GM23338 (cell line): Measurements from ENCODE around the gene LRIT2. TPM values are rescaled to one million over a fixed set of nuclear protein-coding genes. Genes with fewer than 3 reads are reported as not detected.

Source experiments
- ATAC-seq: fragments of 200-7000 bp; cut with Tn5 transposase; 3 replicates; pipeline ENCODE4 v1.9.1; 2020
- DNase-seq: peaks from one replicate; pipeline ENCODE4 v3.0.0-alpha.2; 2015; ENCODE audit warnings: low spot score
- H2AFZ ChIP-seq: fragments of 200-600 bp; sonication (generic); 2 replicates; pipeline ENCODE4 v1.8.0; 2016; ENCODE audit warnings: antibody characterized with exemption, mild to moderate bottlenecking, moderate library complexity
- H3F3A ChIP-seq: fragments of 200-600 bp; sonication (generic); replicated peaks from 2 replicates; pipeline ENCODE4 v1.8.0; 2017; ENCODE audit warnings: antibody characterized with exemption, mixed run types, low read depth
- H3K27ac ChIP-seq: fragments of 200-600 bp; sonication (generic); 2 replicates; pipeline ENCODE4 v1.6.1; 2016; ENCODE audit warnings: low read depth
- H3K27me3 ChIP-seq: fragments of 200-600 bp; sonication (generic); 2 replicates; pipeline ENCODE4 v1.8.0; 2016; ENCODE audit warnings: mild to moderate bottlenecking, mixed run types, moderate library complexity; ENCODE audit not compliant: insufficient read depth
- H3K36me3 ChIP-seq: fragments of 200-600 bp; sonication (generic); 2 replicates; pipeline ENCODE4 v1.8.0; 2016; ENCODE audit warnings: mild to moderate bottlenecking; ENCODE audit not compliant: insufficient read depth
- H3K4me1 ChIP-seq: fragments of 200-600 bp; sonication (generic); 2 replicates; pipeline ENCODE4 v1.8.0; 2016; ENCODE audit warnings: mild to moderate bottlenecking, moderate library complexity; ENCODE audit not compliant: insufficient read depth
- H3K4me2 ChIP-seq: fragments of 200-600 bp; sonication (generic); 2 replicates; pipeline ENCODE4 v1.7.1; 2017; ENCODE audit warnings: mixed run types
- H3K4me3 ChIP-seq: fragments of 200-600 bp; sonication (generic); 2 replicates; pipeline ENCODE4 v1.6.1; 2016; ENCODE audit warnings: mixed run types
- H3K79me2 ChIP-seq: fragments of 200-600 bp; sonication (generic); replicated peaks from 2 replicates; pipeline ENCODE4 v1.8.0; 2017; ENCODE audit warnings: mild to moderate bottlenecking; ENCODE audit not compliant: insufficient read depth
- H3K9me2 ChIP-seq: fragments of 200-600 bp; sonication (generic); 2 replicates; pipeline ENCODE4 v1.8.0; 2017; ENCODE audit not compliant: insufficient read depth
- H4K20me1 ChIP-seq: fragments of 200-600 bp; sonication (generic); replicated peaks from 2 replicates; pipeline ENCODE4 v1.8.0; 2017; ENCODE audit warnings: mild to moderate bottlenecking; ENCODE audit not compliant: insufficient read depth
- H3K27ac Mint-ChIP-seq: 2 replicates; pipeline ENCODE4 v1.8.0; 2020; ENCODE audit warnings: inconsistent platforms, mild to moderate bottlenecking, moderate library complexity, mixed read lengths
- H3K27me3 Mint-ChIP-seq: 3 replicates; pipeline ENCODE4 v1.8.0; 2022; ENCODE audit warnings: low read depth, mild to moderate bottlenecking, moderate library complexity, mixed read lengths, inconsistent platforms; ENCODE audit not compliant: insufficient read depth, poor library complexity
- H3K36me3 Mint-ChIP-seq: 3 replicates; pipeline ENCODE4 v1.8.0; 2021; ENCODE audit warnings: low read depth, mild to moderate bottlenecking, inconsistent platforms, moderate library complexity, mixed read lengths
- H3K4me1 Mint-ChIP-seq: 3 replicates; pipeline ENCODE4 v1.8.0; 2020; ENCODE audit warnings: mild to moderate bottlenecking, inconsistent platforms, mixed read lengths
- H3K4me3 Mint-ChIP-seq: 3 replicates; pipeline ENCODE4 v1.8.0; 2021; ENCODE audit warnings: moderate library complexity, mild to moderate bottlenecking, inconsistent platforms, mixed read lengths
- H3K9me3 Mint-ChIP-seq: 3 replicates; pipeline ENCODE4 v1.8.0; 2020; ENCODE audit warnings: moderate library complexity, mild to moderate bottlenecking, inconsistent platforms, mixed read lengths
- CREB1 ChIP-seq: fragments of 250-450 bp; sonication (Bioruptor Pico); IDR thresholded peaks from 2 replicates; pipeline ENCODE4 v1.5.0; 2020; ENCODE audit warnings: low read depth, mild to moderate bottlenecking, moderate library complexity
- CTCF ChIP-seq, 2 experiments: fragments of 200-600 bp in 1 of 2; sonication (generic) in 1 of 2; conservative IDR thresholded peaks; 2 replicates each; pipeline versions ENCODE4 v1.5.1 to v1.6.1; 2016 to 2017; ENCODE audit warnings: antibody characterized with exemption in 2 of 2, low read depth in 2 of 2, mild to moderate bottlenecking in 2 of 2, moderate library complexity in 1 of 2
- ETS1 ChIP-seq: IDR thresholded peaks from 2 replicates; pipeline ENCODE4 v1.6.1; 2016; ENCODE audit warnings: antibody characterized with exemption
- EZH2 ChIP-seq: fragments of 200-600 bp; sonication (generic); IDR thresholded peaks from one replicate; pipeline ENCODE4 v1.8.0; 2017; ENCODE audit warnings: antibody characterized with exemption, mild to moderate bottlenecking, low read depth; ENCODE audit not compliant: unreplicated experiment
- EZH2phosphoT487 ChIP-seq: fragments of 200-600 bp; sonication (generic); IDR thresholded peaks from one replicate; pipeline ENCODE4 v1.8.1; 2018; ENCODE audit warnings: antibody characterized with exemption; ENCODE audit not compliant: unreplicated experiment
- JUNB ChIP-seq: IDR thresholded peaks from one replicate; pipeline ENCODE4 v1.6.1; 2016; ENCODE audit warnings: antibody characterized with exemption; ENCODE audit not compliant: unreplicated experiment
- NANOG ChIP-seq: IDR thresholded peaks from 2 replicates; pipeline ENCODE4 v1.6.1; 2016; ENCODE audit warnings: antibody characterized with exemption, borderline replicate concordance
- POLR2AphosphoS5 ChIP-seq: IDR thresholded peaks from 2 replicates; pipeline ENCODE4 v1.6.1; 2016; ENCODE audit warnings: antibody characterized with exemption, low read depth
- REST ChIP-seq: IDR thresholded peaks from one replicate; pipeline ENCODE4 v1.6.1; 2018; ENCODE audit warnings: antibody characterized with exemption; ENCODE audit not compliant: unreplicated experiment
- STAT1 ChIP-seq: IDR thresholded peaks from one replicate; pipeline ENCODE4 v1.6.1; 2016; ENCODE audit warnings: antibody characterized with exemption; ENCODE audit not compliant: unreplicated experiment
- ZNF114 ChIP-seq: fragments of 250-450 bp; sonication (Bioruptor Pico); IDR thresholded peaks from 2 replicates; pipeline ENCODE4 v1.5.0; 2020; ENCODE audit warnings: mild to moderate bottlenecking, moderate library complexity
- ZNF331 ChIP-seq: fragments of 250-450 bp; sonication (Bioruptor Pico); IDR thresholded peaks from 2 replicates; pipeline ENCODE4 v1.5.0; 2020; ENCODE audit warnings: low read depth, mild to moderate bottlenecking, moderate library complexity
- ZNF462 ChIP-seq: fragments of 250-450 bp; sonication (Bioruptor Pico); IDR thresholded peaks from 2 replicates; pipeline ENCODE4 v1.5.0; 2020; ENCODE audit warnings: mild to moderate bottlenecking, moderate library complexity
- polyA plus RNA-seq: library from polyadenylated mRNA; unstranded; fragments of >200 nt; fragmentation: Nextera tagmentation; extraction: Ambion mirVana; gene quantifications from 2 replicates; pipeline ENCODE4 v1.2.1, GENCODE V29; 2016
- total RNA-seq: library from RNA; depleted of rRNA; stranded (reverse); fragments of >200 nt; shearing (Covaris generic); gene quantifications from 2 replicates; pipeline ENCODE4 v1.2.3, GENCODE V29; 2014

Gene LRIT2
- total and polyA plus RNA-seq, 2 experiments from 2014 or later = not detected

- Histone ChIP-seq H3K4me3 (no peak overlapping the region), H3K4me2 (no peak overlapping the region), H4K20me1 (no peaks in the 10 kb centered on the region), H3K4me1 (peaks cover 3% of the 10 kb centered on the region; the same call in 1 of the 2 replicates), H3F3A (no peaks in the 10 kb centered on the region), H2AFZ (no peak overlapping the region), H3K27ac (no peak overlapping the region), H3K36me3 (no peaks in the 10 kb centered on the region), H3K9me2 (no peaks in the 10 kb centered on the region), H3K27me3 (peaks cover 32% of the 10 kb centered on the region), H3K79me2 (no peaks in the 10 kb centered on the region)
- Mint-ChIP-seq H3K36me3 (no peaks in the 10 kb centered on the region), H3K4me1 (peaks cover 4% of the 10 kb centered on the region), H3K27me3 (peaks cover 25% of the 10 kb centered on the region), H3K27ac (no peak overlapping the region), H3K4me3 (no peak overlapping the region), H3K9me3 (no peaks in the 10 kb centered on the region)
- no peak for ATAC-seq
- TF ChIP-seq ZNF462 (CRISPR knock-in tag) = no peak
- TF ChIP-seq REST = no peak
- no peak for TF ChIP-seq CREB1 (CRISPR knock-in tag)
- TF ChIP-seq CTCF (conservative IDR thresholded peaks at IDR 0.05; ENCODE audit: low read depth in 2 of 2) = no peak
- TF ChIP-seq EZH2phosphoT487 = no peak
- no peak for TF ChIP-seq POLR2AphosphoS5
- TF ChIP-seq JUNB = no peak
- TF ChIP-seq STAT1 = no peak
- no peak for TF ChIP-seq EZH2
- TF ChIP-seq ZNF114 (CRISPR knock-in tag) = no peak
- no peak for TF ChIP-seq ZNF331
- TF ChIP-seq NANOG = no peak
- no peak for TF ChIP-seq ETS1
- DNase-seq = no peak
These were observed 34.7 kb downstream of the LRIT2 start for GRCh38 chr10:84190621-84191020.
